Subcutaneous adipose tissue (tissue), 4 donors: Measurements from ENCODE around the gene CTBP2. TPM values are rescaled to one million over a fixed set of nuclear protein-coding genes. Genes with fewer than 3 reads are reported as not detected.

ENCODE experiments used
- total RNA-seq, 4 donors: library from RNA; depleted of rRNA; stranded (reverse); fragments of >200 nt; gene quantifications; one replicate each; pipeline ENCODE4 v1.1.0, GENCODE V29; 2016
- TF ChIP-seq, protein P1 (sequence below): fragments of 450-650 bp; IDR thresholded peaks from one replicate; pipeline ENCODE4 v1.5.1; 2016; ENCODE audit warnings: low read depth, mild to moderate bottlenecking, control low read depth, antibody characterized with exemption, moderate library complexity

Gene CTBP2
- total RNA-seq, 4 donors from 2014 or later: 22.3 to 52.2 (median 42.5) TPM

DNA sequence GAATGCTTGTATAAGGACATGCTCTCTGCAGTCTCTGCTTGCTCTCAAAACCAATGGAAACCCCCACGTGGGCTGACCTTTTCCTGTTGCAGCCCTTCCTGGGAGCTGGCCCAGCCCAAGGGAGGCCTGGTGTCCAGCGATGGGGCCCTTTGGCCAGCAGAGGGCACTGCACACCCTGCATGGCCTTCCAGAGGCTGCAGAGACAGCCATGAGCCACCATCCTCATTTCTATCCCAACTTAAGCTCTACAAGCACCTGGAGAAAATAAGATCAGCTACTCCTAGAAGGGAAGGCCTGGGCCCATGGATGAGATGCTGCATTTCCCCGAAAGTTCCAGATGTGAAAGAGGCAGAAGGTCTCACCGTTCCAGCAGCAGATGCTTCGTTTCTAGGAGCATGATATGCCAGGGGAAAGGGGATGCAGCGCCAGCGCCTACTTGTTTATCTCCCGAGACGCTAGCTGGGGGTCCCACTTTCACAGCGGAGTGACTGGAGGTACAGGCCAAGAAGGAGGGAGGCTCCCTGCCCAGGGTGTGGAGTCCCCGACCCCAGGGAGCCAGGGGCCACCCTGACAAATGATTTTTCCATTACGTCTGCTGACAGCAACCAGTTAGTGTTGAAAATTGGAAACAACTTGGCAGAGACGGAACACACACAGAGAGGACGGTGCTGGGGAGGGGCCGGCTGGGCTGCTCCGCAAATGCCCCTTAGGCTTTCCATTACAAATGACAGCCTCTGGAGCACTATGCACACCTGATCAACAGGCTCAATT lies 112.1 kb downstream of the CTBP2 start:
- TF ChIP-seq, protein P1, sequence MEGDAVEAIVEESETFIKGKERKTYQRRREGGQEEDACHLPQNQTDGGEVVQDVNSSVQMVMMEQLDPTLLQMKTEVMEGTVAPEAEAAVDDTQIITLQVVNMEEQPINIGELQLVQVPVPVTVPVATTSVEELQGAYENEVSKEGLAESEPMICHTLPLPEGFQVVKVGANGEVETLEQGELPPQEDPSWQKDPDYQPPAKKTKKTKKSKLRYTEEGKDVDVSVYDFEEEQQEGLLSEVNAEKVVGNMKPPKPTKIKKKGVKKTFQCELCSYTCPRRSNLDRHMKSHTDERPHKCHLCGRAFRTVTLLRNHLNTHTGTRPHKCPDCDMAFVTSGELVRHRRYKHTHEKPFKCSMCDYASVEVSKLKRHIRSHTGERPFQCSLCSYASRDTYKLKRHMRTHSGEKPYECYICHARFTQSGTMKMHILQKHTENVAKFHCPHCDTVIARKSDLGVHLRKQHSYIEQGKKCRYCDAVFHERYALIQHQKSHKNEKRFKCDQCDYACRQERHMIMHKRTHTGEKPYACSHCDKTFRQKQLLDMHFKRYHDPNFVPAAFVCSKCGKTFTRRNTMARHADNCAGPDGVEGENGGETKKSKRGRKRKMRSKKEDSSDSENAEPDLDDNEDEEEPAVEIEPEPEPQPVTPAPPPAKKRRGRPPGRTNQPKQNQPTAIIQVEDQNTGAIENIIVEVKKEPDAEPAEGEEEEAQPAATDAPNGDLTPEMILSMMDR: no peak

DNA sequence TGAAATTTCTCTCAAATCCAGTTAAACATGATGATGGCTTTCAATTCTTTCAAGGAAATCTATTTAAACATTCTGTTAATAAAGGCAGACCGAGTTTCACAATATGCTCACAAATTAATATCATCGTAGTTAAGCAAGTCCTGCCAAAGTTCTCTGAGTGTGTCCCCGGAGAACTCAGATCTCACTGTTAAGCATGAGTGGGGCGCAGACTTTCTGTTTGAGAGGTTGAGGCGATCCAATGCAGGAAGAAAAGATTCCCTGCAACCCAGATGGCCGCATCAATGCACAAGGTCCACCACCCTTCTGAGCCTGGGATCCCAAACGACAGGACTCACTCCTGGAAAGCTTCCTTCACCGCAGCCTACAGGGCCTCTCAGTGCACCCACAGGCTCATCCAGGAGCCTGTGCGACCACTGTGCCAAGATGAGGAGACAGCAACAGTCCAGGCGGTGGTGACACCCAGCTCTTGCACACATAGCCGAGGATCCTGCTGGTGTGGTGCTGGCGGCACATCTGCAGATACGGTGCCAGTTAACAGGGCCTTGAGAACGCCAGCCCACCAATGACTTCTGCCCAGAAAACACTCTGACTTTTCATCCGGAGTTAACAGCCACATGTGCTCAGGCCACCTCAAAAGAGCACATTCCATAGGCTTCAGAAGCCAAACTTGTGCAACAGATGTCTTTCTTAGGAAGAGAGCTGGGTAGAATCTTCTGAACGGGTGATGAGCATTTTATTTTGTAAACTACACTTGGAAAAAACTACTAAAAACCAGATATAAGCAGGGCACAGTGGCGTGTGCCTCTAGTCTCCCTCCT lies 116.3 kb downstream of the CTBP2 start:
- TF ChIP-seq, protein P1: no peak

DNA sequence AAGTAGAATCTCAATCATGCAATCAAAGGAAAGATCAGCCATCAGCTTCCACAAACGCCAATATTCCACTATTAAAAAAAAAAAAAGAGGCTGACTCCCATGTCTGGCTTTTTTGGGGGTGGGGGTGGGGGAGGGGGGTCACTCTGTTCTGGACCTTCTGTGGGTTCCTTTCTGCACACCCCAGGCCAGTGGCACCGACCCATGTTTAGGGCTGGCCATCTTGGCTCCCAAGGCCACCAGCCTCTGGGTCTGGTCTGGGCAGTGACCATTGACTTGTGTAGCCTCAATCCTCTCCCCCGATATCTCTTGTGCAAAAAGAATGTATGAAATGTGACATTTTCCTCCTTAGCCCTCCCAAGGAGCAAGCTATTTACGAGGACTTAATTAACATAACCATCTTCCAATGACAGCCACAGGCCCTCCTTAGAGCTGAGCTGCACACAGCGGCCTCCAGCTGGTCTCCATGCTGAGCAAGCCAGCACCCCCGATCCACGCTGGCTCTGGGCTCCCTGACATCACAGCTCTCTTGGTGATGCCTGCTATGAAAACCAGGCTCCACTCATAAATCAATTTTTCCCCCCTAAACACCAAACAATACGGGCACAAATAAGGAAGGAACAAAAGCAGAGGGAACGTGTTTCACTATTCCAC lies 118.4 kb downstream of the CTBP2 start:
- TF ChIP-seq, protein P1: no peak

DNA sequence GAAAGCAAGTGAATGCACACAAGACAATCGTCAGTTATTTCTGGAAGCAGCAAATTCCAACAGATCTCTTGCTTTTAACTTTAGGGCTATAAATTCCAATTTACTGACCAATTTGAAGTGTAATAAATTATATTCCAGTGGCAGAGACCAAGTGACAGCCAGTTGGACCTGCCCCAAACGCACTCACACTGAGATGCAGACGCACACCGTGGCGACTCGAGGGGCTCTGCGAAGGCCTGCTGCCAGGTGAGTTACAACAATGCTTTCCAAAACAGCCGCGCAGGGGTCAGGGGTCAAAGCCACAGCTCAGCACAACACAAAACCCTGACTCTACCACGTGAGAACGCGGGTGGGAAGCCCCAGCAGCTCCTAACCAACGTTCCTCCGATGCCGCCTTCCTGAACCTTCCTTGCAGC lies 121.0 kb downstream of the CTBP2 start:
- TF ChIP-seq, protein P1: no peak

DNA sequence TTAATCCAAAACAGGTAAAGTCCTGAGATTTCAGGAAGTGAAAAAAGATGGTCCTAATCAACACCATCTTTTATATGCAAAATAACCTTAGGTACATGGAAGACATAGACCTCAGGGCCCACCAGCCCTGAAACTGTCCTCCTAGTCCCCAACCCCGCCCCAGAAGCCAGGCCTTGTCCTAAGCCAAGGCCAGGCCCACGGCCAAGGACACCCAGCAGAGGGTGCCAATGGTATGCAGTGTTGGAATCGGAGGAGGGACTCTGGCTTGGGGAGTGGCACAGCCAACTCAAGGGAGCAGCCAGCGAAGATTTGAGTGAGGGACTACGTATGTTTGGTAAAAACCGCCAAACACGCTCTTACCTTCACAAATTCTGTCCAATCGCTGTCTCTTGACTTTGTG lies 121.7 kb downstream of the CTBP2 start:
- TF ChIP-seq, protein P1: no peak

DNA sequence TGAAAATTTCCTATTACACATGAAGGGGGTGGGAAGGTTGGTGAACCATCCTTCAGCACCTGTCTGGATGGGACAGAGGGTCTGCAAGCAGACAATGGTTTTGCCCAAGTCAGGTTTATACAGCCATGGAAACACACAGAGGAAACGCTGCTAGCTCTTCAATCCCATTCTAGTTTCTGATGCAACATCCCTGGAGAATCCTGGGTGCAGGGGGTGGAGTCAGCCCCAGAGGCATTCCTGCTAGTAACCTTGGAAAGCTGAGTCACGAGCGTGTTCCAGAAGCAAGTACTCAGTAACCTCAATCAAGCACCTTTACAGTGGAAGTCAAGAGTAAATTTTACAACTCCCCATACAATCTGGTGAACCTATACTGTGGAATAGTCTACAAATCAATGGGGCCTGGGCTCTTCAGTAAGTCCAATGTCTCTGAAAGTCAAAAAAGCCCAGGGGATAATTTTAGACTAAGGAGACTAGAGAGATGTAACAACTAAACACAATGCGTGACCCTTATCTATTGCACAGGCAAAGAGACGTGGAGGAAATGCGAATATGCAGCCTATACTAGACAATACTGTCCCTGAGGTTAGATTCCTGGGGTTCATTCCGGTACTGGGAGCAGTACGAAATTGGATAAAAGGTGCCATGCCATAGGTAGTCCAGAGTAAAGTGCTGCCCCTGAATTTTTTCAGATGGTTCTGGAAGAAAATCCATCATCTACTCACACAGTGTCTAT lies 123.1 kb downstream of the CTBP2 start:
- TF ChIP-seq, protein P1: no peak
